Vagina (tissue), 2 donors: ENCODE measurements around the gene LIMS1. TPM values are rescaled to one million over a fixed set of nuclear protein-coding genes. Genes with fewer than 3 reads are reported as not detected.

Experiments used
- DNase-seq, 2 donors: peaks; one replicate each; pipeline ENCODE4 v3.0.0-alpha.2; 2017; ENCODE audit errors: extremely low spot score in 2 of 2
- H3K27ac ChIP-seq: fragments of 200-600 bp; sonication (generic); one replicate; pipeline ENCODE4 v1.5.1; 2019
- H3K27me3 ChIP-seq: fragments of 200-600 bp; sonication (generic); one replicate; pipeline ENCODE4 v1.5.1; 2019
- H3K36me3 ChIP-seq, 2 donors: fragments of 200-600 bp; sonication (generic); one replicate each; pipeline ENCODE4 v1.5.1; 2017 to 2019
- H3K4me1 ChIP-seq: fragments of 200-600 bp; sonication (generic); one replicate; pipeline ENCODE4 v1.5.1; 2019
- H3K4me3 ChIP-seq, 2 donors: fragments of 200-600 bp; sonication (generic); 1 replicate in 1 of 2; 2 replicates in 1 of 2; pipeline ENCODE4 v1.5.1; 2016 to 2019
- H3K9me3 ChIP-seq: fragments of 200-600 bp; sonication (generic); one replicate; pipeline ENCODE4 v1.5.1; 2019
- CTCF ChIP-seq, 3 experiments: fragments of 450-650 bp in 2 of 3; fragments of 200-600 bp in 1 of 3; sonication (generic) in 1 of 3; IDR thresholded peaks; one replicate each; pipeline ENCODE4 v1.5.1; 2017 to 2019; ENCODE audit warnings: antibody characterized with exemption in 3 of 3, mild to moderate bottlenecking in 2 of 3, moderate library complexity in 2 of 3
- POLR2A ChIP-seq, 2 donors: fragments of 450-650 bp; IDR thresholded peaks; one replicate each; pipeline ENCODE4 v1.6.1; 2017; ENCODE audit warnings: antibody characterized with exemption in 2 of 2, mild to moderate bottlenecking in 2 of 2, moderate library complexity in 2 of 2
- POLR2AphosphoS5 ChIP-seq, 2 donors: sonication (generic); formaldehyde crosslinking; IDR thresholded peaks; one replicate each; pipeline ENCODE4 v1.9.0; 2017; ENCODE audit warnings: antibody characterized with exemption in 2 of 2, mild to moderate bottlenecking in 2 of 2, low read depth in 1 of 2; ENCODE audit not compliant: insufficient read depth in 1 of 2
- intact Hi-C: fragments of 100-400 bp; cut with DNase I; formaldehyde crosslinking; loops from one replicate; pipeline ENCODE4 v1.15.1; 2023
- total RNA-seq: library from RNA; depleted of rRNA; stranded (reverse); fragments of >200 nt; gene quantifications from one replicate; pipeline ENCODE4 v1.2.3, GENCODE V29; 2016

Gene LIMS1
- total RNA-seq, 1 donor from 2014 or later = 66.0 TPM

GRCh38 chr2:108625186-108625827, 91.0 kb downstream of the LIMS1 start:
- DNase-seq = no peak
- H3K27me3 ChIP-seq = no peaks in the 10 kb centered on the region
- no peaks in the 10 kb centered on the region for H3K36me3 ChIP-seq
- intact Hi-C loops = no loop called here
- no peaks in the 10 kb centered on the region for H3K9me3 ChIP-seq
- TF ChIP-seq POLR2A (IDR thresholded peaks at IDR 0.05) (no peak), POLR2AphosphoS5 (IDR thresholded peaks at IDR 0.05; ENCODE audit: insufficient read depth in 1 of 2, low read depth in 1 of 2) (no peak), CTCF (IDR thresholded peaks at IDR 0.05) (no peak)
- peaks cover 36% of the 10 kb centered on the region for H3K4me1 ChIP-seq
- H3K27ac ChIP-seq = no peak overlapping the region
- no peak overlapping the region for H3K4me3 ChIP-seq

DNA sequence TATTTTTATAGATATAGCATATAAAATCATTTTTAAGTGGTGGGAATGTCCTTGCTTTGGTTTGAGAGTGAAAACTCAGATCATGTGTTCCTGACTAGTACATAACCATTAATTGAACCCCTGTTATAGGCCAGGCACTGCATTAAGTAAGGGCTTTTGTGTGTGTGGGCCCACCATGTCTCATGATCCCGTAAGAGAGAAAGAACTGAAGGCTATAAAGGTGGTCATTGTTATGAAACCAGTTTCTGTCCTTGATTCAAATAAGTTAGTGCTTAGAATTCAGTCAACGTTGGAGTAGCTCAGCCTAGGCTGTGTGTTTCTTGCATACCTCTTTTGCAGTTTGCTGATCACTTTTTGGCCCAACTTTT, 91.5 kb downstream of the LIMS1 start:
- H3K4me1 ChIP-seq = peaks cover 36% of the 10 kb centered on the region
- no peak for TF ChIP-seq POLR2AphosphoS5 (IDR thresholded peaks at IDR 0.05; ENCODE audit: insufficient read depth in 1 of 2, low read depth in 1 of 2)
- TF ChIP-seq POLR2A (IDR thresholded peaks at IDR 0.05) = no peak
- intact Hi-C loops = no loop called here
- H3K4me3 ChIP-seq = no peak overlapping the region
- no peaks in the 10 kb centered on the region for H3K27me3 ChIP-seq
- H3K27ac ChIP-seq = no peak overlapping the region
- no peaks in the 10 kb centered on the region for H3K9me3 ChIP-seq
- H3K36me3 ChIP-seq = no peaks in the 10 kb centered on the region
- no peak for DNase-seq

DNA sequence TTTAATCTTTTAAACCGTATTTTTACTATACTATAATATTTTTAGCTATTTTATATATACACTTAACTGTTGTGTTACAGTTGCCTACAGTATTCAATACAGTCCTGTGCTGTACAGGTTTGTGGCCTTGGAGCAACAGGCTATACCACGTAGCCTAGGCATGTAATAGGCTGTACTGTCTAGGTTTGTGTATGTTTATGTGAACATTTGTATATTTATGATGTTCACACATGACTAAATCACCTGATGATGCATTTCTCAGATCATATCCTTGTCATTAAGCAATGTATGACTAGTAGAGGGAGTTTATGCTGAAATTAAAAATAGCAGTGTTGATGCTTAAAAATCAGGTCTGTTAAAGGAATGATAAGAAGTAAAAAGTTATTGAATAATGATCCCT, 92.7 kb downstream of the LIMS1 start:
- Histone ChIP-seq H3K36me3 (no peaks in the 10 kb centered on the region), H3K27me3 (no peaks in the 10 kb centered on the region), H3K9me3 (no peaks in the 10 kb centered on the region), H3K27ac (no peak overlapping the region), H3K4me1 (peaks cover 38% of the 10 kb centered on the region), H3K4me3 (no peak overlapping the region)
- TF ChIP-seq POLR2A (IDR thresholded peaks at IDR 0.05) (no peak), CTCF (IDR thresholded peaks at IDR 0.05) (no peak), POLR2AphosphoS5 (IDR thresholded peaks at IDR 0.05; ENCODE audit: insufficient read depth in 1 of 2, low read depth in 1 of 2) (no peak)
- intact Hi-C loops = no loop called here
- no peak for DNase-seq

GRCh38 chr2:108627911-108628567, 93.8 kb downstream of the LIMS1 start:
- TF ChIP-seq CTCF (IDR thresholded peaks at IDR 0.05) = no peak
- no peak for TF ChIP-seq POLR2A (IDR thresholded peaks at IDR 0.05)
- TF ChIP-seq POLR2AphosphoS5 (IDR thresholded peaks at IDR 0.05; ENCODE audit: insufficient read depth in 1 of 2, low read depth in 1 of 2) = no peak
- intact Hi-C loops = no loop called here

DNA sequence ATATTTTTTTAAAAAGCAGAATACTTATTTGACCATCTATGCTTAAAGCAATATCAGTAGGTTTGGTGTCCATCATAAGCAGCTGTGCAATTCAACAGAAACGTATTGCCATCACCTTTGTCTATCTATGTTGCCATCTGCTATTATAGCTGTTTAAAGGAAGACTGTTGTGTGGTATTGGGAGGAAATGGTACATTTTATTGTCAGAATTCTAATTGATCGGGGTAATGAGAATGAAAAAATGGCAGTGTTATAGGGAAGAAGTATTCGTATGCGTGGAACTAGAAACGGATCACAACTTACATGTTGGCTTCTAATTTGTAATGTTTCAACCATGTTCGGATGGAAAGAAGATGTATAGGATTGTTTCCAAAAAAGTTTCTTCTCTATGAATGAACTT, 94.7 kb downstream of the LIMS1 start:
- H3K27me3 ChIP-seq = no peaks in the 10 kb centered on the region
- H3K4me3 ChIP-seq = no peak overlapping the region
- H3K4me1 ChIP-seq = peaks cover 33% of the 10 kb centered on the region
- H3K9me3 ChIP-seq = no peaks in the 10 kb centered on the region
- H3K27ac ChIP-seq = no peak overlapping the region
- TF ChIP-seq POLR2A (IDR thresholded peaks at IDR 0.05) (no peak), POLR2AphosphoS5 (IDR thresholded peaks at IDR 0.05; ENCODE audit: insufficient read depth in 1 of 2, low read depth in 1 of 2) (no peak), CTCF (IDR thresholded peaks at IDR 0.05) (no peak)
- no peaks in the 10 kb centered on the region for H3K36me3 ChIP-seq
- DNase-seq = no peak
- intact Hi-C loops = no loop called here

More at GRCh38 chr2:108627911-108628567, 93.8 kb downstream of the LIMS1 start:
- Histone ChIP-seq H3K27me3 (no peaks in the 10 kb centered on the region), H3K27ac (no peak overlapping the region), H3K4me3 (no peak overlapping the region), H3K36me3 (no peaks in the 10 kb centered on the region), H3K4me1 (peaks cover 35% of the 10 kb centered on the region), H3K9me3 (no peaks in the 10 kb centered on the region)
- DNase-seq = no peak
